Fibroblast of mammary gland (primary cell): Measurements from ENCODE around the gene SAAL1.

Experiments
- DNase-seq: peaks from one replicate; pipeline ENCODE4 v3.0.0-alpha.2; 2010; ENCODE audit warnings: low read depth
- H3K4me3 ChIP-seq: 2 replicates; pipeline ENCODE4 v1.5.1; 2011; ENCODE audit warnings: low read depth, mild to moderate bottlenecking, low read length, moderate library complexity; ENCODE audit not compliant: control insufficient read depth
- TF ChIP-seq, protein P1 (sequence below): conservative IDR thresholded peaks from 2 replicates; pipeline ENCODE4 v1.5.1; 2011; ENCODE audit warnings: low read depth, low read length, inconsistent platforms; ENCODE audit not compliant: control insufficient read depth, insufficient read depth

SAAL1 gene

GRCh38 chr11:18067372-18067771 is 38.5 kb downstream of the SAAL1 start:
- H3K4me3 ChIP-seq, result no peak overlapping the region
- TF ChIP-seq, protein P1, sequence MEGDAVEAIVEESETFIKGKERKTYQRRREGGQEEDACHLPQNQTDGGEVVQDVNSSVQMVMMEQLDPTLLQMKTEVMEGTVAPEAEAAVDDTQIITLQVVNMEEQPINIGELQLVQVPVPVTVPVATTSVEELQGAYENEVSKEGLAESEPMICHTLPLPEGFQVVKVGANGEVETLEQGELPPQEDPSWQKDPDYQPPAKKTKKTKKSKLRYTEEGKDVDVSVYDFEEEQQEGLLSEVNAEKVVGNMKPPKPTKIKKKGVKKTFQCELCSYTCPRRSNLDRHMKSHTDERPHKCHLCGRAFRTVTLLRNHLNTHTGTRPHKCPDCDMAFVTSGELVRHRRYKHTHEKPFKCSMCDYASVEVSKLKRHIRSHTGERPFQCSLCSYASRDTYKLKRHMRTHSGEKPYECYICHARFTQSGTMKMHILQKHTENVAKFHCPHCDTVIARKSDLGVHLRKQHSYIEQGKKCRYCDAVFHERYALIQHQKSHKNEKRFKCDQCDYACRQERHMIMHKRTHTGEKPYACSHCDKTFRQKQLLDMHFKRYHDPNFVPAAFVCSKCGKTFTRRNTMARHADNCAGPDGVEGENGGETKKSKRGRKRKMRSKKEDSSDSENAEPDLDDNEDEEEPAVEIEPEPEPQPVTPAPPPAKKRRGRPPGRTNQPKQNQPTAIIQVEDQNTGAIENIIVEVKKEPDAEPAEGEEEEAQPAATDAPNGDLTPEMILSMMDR, result no peak
- no peak for DNase-seq

- TF ChIP-seq, protein P1, result no peak
- H3K4me3 ChIP-seq, result no peak overlapping the region
- peak; percentile 25 for DNase-seq
These were observed 39.3 kb downstream of the SAAL1 start for GRCh38 chr11:18066626-18067025.

- TF ChIP-seq, protein P1, result no peak
- no peak overlapping the region for H3K4me3 ChIP-seq
- no peak for DNase-seq
These were observed 40.3 kb downstream of the SAAL1 start for GRCh38 chr11:18065572-18065971.

DNA sequence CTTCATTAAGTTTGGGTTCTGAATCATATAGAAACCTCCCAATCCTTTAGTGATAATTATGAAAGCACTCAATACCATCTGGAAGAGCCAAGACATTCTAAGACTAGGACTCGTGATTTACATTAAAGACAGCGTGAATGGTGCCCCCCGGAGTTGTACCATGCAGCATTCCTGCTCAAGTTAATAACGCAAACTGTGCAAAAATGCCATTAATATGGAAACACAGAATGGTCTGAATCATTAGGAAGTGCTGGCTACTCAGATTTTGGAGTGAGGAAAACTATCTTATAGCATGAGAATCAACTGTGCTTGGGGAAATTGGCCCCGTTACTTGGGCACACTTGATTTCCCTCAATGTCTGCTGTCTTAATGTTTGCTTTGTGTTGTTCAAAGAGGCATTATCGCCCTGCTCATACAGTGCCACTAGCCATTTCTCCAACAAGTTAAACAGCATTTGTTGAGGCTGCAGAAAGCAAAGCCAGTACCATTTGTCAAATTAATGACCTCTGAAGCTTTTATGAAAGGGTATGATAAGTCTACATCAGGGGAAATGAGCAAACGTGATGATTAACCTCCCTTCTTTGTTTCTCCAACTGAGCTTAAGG is 41.3 kb downstream of the SAAL1 start:
- no peak overlapping the region for H3K4me3 ChIP-seq
- TF ChIP-seq, protein P1, result no peak
- no peak for DNase-seq

- H3K4me3 ChIP-seq, result no peak overlapping the region
These were observed 41.9 kb downstream of the SAAL1 start for GRCh38 chr11:18063862-18064434.

DNA sequence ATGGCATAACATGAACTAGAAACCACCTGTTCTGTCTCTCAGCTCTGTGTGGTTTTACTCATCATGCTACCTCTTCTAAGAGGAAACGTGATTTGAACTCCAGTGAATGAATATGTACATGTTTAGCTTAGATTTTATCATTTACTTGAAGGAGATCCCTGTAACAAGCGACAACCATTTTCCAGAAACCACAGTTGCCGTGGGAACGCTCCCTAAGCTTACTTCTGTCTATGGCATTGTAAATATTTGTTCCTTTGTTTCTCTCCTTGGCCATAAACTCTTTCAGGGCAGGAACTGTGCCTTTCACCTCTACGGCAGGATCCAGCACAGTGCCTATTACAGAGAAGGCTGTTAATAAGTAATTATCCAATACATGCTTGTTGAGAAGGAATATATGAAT is 42.8 kb downstream of the SAAL1 start:
- no peak overlapping the region for H3K4me3 ChIP-seq
- TF ChIP-seq, protein P1, result no peak
- no peak for DNase-seq

More at GRCh38 chr11:18063862-18064434, 41.9 kb downstream of the SAAL1 start:
- TF ChIP-seq, protein P1, result no peak
- no peak for DNase-seq
